Gastroesophageal sphincter (tissue), 3 donors: Measurements from ENCODE around the gene RAB3IL1.

Source experiments
- POLR2A ChIP-seq, 2 donors: fragments of 450-650 bp; IDR thresholded peaks; one replicate each; pipeline ENCODE4 v1.6.1; 2017; ENCODE audit warnings: antibody characterized with exemption in 2 of 2, mild to moderate bottlenecking in 2 of 2, moderate library complexity in 1 of 2
- POLR2AphosphoS5 ChIP-seq: sonication (generic); formaldehyde crosslinking; IDR thresholded peaks from one replicate; pipeline ENCODE4 v1.6.1; 2017; ENCODE audit warnings: antibody characterized with exemption
- TF ChIP-seq, protein P1 (sequence below), 4 experiments: fragments of 200-600 bp in 2 of 4; fragments of 450-650 bp in 2 of 4; sonication (generic) in 1 of 4; IDR thresholded peaks; one replicate each; pipeline ENCODE4 v1.5.1; 2017 to 2019; ENCODE audit warnings: antibody characterized with exemption in 4 of 4, mild to moderate bottlenecking in 2 of 4, moderate library complexity in 2 of 4

DNA sequence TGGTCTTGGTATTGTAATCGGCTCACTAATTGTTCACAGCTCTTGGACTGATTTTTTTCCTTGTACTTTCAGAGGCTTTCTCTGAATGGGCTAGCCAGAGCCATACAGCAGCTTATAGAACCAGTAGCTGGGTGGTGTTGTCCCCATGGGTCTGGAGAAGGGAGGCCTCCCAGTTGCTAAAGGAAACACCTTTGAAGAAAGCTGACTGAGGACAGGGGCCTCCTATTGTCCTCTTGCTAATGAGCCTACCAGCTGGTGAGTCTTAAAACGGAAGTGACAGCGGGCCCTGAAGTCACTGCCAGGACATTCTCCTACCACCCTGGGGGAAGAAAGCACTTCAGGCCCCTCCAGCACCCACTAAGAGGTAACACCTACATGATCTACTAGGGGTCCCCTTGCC, 36.0 kb downstream of the RAB3IL1 start:
- TF ChIP-seq POLR2A (IDR thresholded peaks at IDR 0.05) (no peak), POLR2AphosphoS5 (no peak)
- TF ChIP-seq, protein P1, sequence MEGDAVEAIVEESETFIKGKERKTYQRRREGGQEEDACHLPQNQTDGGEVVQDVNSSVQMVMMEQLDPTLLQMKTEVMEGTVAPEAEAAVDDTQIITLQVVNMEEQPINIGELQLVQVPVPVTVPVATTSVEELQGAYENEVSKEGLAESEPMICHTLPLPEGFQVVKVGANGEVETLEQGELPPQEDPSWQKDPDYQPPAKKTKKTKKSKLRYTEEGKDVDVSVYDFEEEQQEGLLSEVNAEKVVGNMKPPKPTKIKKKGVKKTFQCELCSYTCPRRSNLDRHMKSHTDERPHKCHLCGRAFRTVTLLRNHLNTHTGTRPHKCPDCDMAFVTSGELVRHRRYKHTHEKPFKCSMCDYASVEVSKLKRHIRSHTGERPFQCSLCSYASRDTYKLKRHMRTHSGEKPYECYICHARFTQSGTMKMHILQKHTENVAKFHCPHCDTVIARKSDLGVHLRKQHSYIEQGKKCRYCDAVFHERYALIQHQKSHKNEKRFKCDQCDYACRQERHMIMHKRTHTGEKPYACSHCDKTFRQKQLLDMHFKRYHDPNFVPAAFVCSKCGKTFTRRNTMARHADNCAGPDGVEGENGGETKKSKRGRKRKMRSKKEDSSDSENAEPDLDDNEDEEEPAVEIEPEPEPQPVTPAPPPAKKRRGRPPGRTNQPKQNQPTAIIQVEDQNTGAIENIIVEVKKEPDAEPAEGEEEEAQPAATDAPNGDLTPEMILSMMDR (IDR thresholded peaks at IDR 0.05) = no peak
